HL-60 (cell line): Measurements from ENCODE around the gene CH25H.

ENCODE experiments used
- GABPA ChIP-seq: IDR thresholded peaks from 2 replicates; pipeline ENCODE4 v1.6.1; 2012; ENCODE audit warnings: low read depth
- POLR2AphosphoS5 ChIP-seq: IDR thresholded peaks from 2 replicates; pipeline ENCODE4 v1.6.1; 2012; ENCODE audit warnings: low read depth
- SPI1 ChIP-seq: IDR thresholded peaks from 2 replicates; pipeline ENCODE4 v1.6.1; 2012; ENCODE audit warnings: low read depth, mild to moderate bottlenecking, borderline replicate concordance
- TF ChIP-seq, protein P1 (sequence below): IDR thresholded peaks from one replicate; pipeline ENCODE4 v1.5.1; 2011; ENCODE audit warnings: low read length, control low read depth, inconsistent platforms; ENCODE audit not compliant: insufficient read depth

- TF ChIP-seq, protein P1, sequence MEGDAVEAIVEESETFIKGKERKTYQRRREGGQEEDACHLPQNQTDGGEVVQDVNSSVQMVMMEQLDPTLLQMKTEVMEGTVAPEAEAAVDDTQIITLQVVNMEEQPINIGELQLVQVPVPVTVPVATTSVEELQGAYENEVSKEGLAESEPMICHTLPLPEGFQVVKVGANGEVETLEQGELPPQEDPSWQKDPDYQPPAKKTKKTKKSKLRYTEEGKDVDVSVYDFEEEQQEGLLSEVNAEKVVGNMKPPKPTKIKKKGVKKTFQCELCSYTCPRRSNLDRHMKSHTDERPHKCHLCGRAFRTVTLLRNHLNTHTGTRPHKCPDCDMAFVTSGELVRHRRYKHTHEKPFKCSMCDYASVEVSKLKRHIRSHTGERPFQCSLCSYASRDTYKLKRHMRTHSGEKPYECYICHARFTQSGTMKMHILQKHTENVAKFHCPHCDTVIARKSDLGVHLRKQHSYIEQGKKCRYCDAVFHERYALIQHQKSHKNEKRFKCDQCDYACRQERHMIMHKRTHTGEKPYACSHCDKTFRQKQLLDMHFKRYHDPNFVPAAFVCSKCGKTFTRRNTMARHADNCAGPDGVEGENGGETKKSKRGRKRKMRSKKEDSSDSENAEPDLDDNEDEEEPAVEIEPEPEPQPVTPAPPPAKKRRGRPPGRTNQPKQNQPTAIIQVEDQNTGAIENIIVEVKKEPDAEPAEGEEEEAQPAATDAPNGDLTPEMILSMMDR: no peak
- TF ChIP-seq POLR2AphosphoS5 (no peak), SPI1 (no peak), GABPA (no peak)
These were observed 35.9 kb upstream of the CH25H start for GRCh38 chr10:89242840-89243568.
